ENCODE results near the gene IRX6.
A peak's percentile ranks its signal among the peaks of the same experiment; 100 is the strongest.

IRX6 gene

GRCh38 chr16:55370762-55371482, 46.9 kb downstream of the IRX6 start:
- no CpG with 5 or more reads among the region's 26 CpGs for WGBS (ENCODE audit: extremely low coverage, insufficient coverage, insufficient read length)
- Histone ChIP-seq H3K79me2 (ENCODE audit: control insufficient read depth, insufficient read depth, low read length, poor library complexity) (no peaks in the 10 kb centered on the region), H2BK5ac (ENCODE audit: low read depth, low read length, poor library complexity) (no peak overlapping the region), H3K4me2 (ENCODE audit: low read length) (no peak overlapping the region), H4K8ac (ENCODE audit: low read depth, low read length) (peak overlapping the region; percentile 50), H3K14ac (ENCODE audit: low read length) (no peak overlapping the region), H2BK12ac (ENCODE audit: low read length) (no peak overlapping the region), H3K27me3 (ENCODE audit: insufficient read depth, low read length) (no peaks in the 10 kb centered on the region), H3K18ac (ENCODE audit: low read length) (no peak overlapping the region), H3K9ac (ENCODE audit: low read length) (no peak overlapping the region), H3K4ac (ENCODE audit: low read depth, low read length) (no peak overlapping the region), H4K91ac (ENCODE audit: low read depth, low read length) (no peak overlapping the region), H2AK5ac (ENCODE audit: low read length) (no peak overlapping the region), H2AFZ (ENCODE audit: insufficient read depth, low read length, poor library complexity) (no peak overlapping the region), H3K9me3 (ENCODE audit: insufficient read depth, low read depth, low read length) (no peaks in the 10 kb centered on the region), H3K27ac (ENCODE audit: low read depth, low read length) (no peak overlapping the region), H3K36me3 (ENCODE audit: control insufficient read depth in 1 of 2, insufficient read depth in 2 of 2, low read length in 2 of 2) (no peaks in the 10 kb centered on the region), H2BK120ac (ENCODE audit: insufficient read depth, low read length, poor library complexity) (no peak overlapping the region), H3K4me1 (ENCODE audit: control insufficient read depth in 1 of 2, insufficient read depth in 2 of 2, low read length in 2 of 2) (peaks cover 4 to 6% of the 10 kb centered on the region in 2 experiments), H3K4me3 (ENCODE audit: low read depth, low read length) (no peak overlapping the region), H3K79me1 (ENCODE audit: low read length) (peaks cover 4% of the 10 kb centered on the region), H4K12ac (ENCODE audit: low read depth, low read length) (no peak overlapping the region), H3K23ac (ENCODE audit: low read length) (no peak overlapping the region)
- peak in 1 of 2 donors; percentile 12 for DNase-seq

- Histone ChIP-seq H3K4me2 (ENCODE audit: low read length) (no peak overlapping the region), H4K12ac (ENCODE audit: low read depth, low read length) (no peak overlapping the region), H2AK5ac (ENCODE audit: low read length) (no peak overlapping the region), H3K4me3 (ENCODE audit: low read depth, low read length) (no peak overlapping the region), H3K36me3 (ENCODE audit: control insufficient read depth in 1 of 2, insufficient read depth in 2 of 2, low read length in 2 of 2) (no peaks in the 10 kb centered on the region), H3K14ac (ENCODE audit: low read length) (no peak overlapping the region), H2BK12ac (ENCODE audit: low read length) (peak overlapping the region; percentile 31), H3K79me1 (ENCODE audit: low read length) (peaks cover 4% of the 10 kb centered on the region), H3K23ac (ENCODE audit: low read length) (no peak overlapping the region), H2BK120ac (ENCODE audit: insufficient read depth, low read length, poor library complexity) (peak overlapping the region; percentile 37), H3K27ac (ENCODE audit: low read depth, low read length) (peak overlapping the region; percentile 67), H3K9ac (ENCODE audit: low read length) (no peak overlapping the region), H3K79me2 (ENCODE audit: control insufficient read depth, insufficient read depth, low read length, poor library complexity) (no peaks in the 10 kb centered on the region), H3K18ac (ENCODE audit: low read length) (no peak overlapping the region), H3K4me1 (ENCODE audit: control insufficient read depth in 1 of 2, insufficient read depth in 2 of 2, low read length in 2 of 2) (peaks cover 4 to 6% of the 10 kb centered on the region in 2 experiments), H2BK5ac (ENCODE audit: low read depth, low read length, poor library complexity) (peak overlapping the region; percentile 66), H2AFZ (ENCODE audit: insufficient read depth, low read length, poor library complexity) (no peak overlapping the region), H3K9me3 (ENCODE audit: insufficient read depth, low read depth, low read length) (peaks cover 4% of the 10 kb centered on the region), H4K91ac (ENCODE audit: low read depth, low read length) (peak overlapping the region; percentile 76), H3K4ac (ENCODE audit: low read depth, low read length) (no peak overlapping the region), H3K27me3 (ENCODE audit: insufficient read depth, low read length) (no peaks in the 10 kb centered on the region), H4K8ac (ENCODE audit: low read depth, low read length) (no peak overlapping the region)
- WGBS (ENCODE audit: extremely low coverage, insufficient coverage, insufficient read length) = no CpG with 5 or more reads among the region's 12 CpGs
- DNase-seq = no peak
Measured at GRCh38 chr16:55372792-55373488, 48.9 kb downstream of the IRX6 start.

GRCh38 chr16:55373489-55373832, 49.5 kb downstream of the IRX6 start:
- peak overlapping the region; percentile 29 for H2BK12ac ChIP-seq (ENCODE audit: low read length)
- H2AFZ ChIP-seq (ENCODE audit: insufficient read depth, low read length, poor library complexity) = no peak overlapping the region
- no peak overlapping the region for H3K4me3 ChIP-seq (ENCODE audit: low read depth, low read length)
- no peak overlapping the region for H3K18ac ChIP-seq (ENCODE audit: low read length)
- H3K27ac ChIP-seq (ENCODE audit: low read depth, low read length) = peak overlapping the region; percentile 16
- no peak overlapping the region for H3K4me2 ChIP-seq (ENCODE audit: low read length)
- H4K12ac ChIP-seq (ENCODE audit: low read depth, low read length) = no peak overlapping the region
- no peak overlapping the region for H3K23ac ChIP-seq (ENCODE audit: low read length)
- peak overlapping the region; percentile 2 for H3K14ac ChIP-seq (ENCODE audit: low read length)
- peaks cover 4% of the 10 kb centered on the region for H3K9me3 ChIP-seq (ENCODE audit: insufficient read depth, low read depth, low read length)
- no peak overlapping the region for H2AK5ac ChIP-seq (ENCODE audit: low read length)
- no peak overlapping the region for H4K8ac ChIP-seq (ENCODE audit: low read depth, low read length)
- H2BK120ac ChIP-seq (ENCODE audit: insufficient read depth, low read length, poor library complexity) = no peak overlapping the region
- peaks cover 4% of the 10 kb centered on the region for H3K79me1 ChIP-seq (ENCODE audit: low read length)
- no peak for DNase-seq
- no peaks in the 10 kb centered on the region for H3K36me3 ChIP-seq (ENCODE audit: control insufficient read depth in 1 of 2, insufficient read depth in 2 of 2, low read length in 2 of 2)
- no peak overlapping the region for H3K4ac ChIP-seq (ENCODE audit: low read depth, low read length)
- H3K27me3 ChIP-seq (ENCODE audit: insufficient read depth, low read length) = no peaks in the 10 kb centered on the region
- H3K9ac ChIP-seq (ENCODE audit: low read length) = no peak overlapping the region
- peak overlapping the region; percentile 83 for H4K91ac ChIP-seq (ENCODE audit: low read depth, low read length)
- no peaks in the 10 kb centered on the region for H3K79me2 ChIP-seq (ENCODE audit: control insufficient read depth, insufficient read depth, low read length, poor library complexity)
- H2BK5ac ChIP-seq (ENCODE audit: low read depth, low read length, poor library complexity) = no peak overlapping the region
- peaks cover 4 to 6% of the 10 kb centered on the region in 2 experiments for H3K4me1 ChIP-seq (ENCODE audit: control insufficient read depth in 1 of 2, insufficient read depth in 2 of 2, low read length in 2 of 2)

- H3K4ac ChIP-seq (ENCODE audit: low read depth, low read length) = no peak overlapping the region
- peaks cover 4% of the 10 kb centered on the region for H3K79me1 ChIP-seq (ENCODE audit: low read length)
- H3K79me2 ChIP-seq (ENCODE audit: control insufficient read depth, insufficient read depth, low read length, poor library complexity) = no peaks in the 10 kb centered on the region
- no peak overlapping the region for H3K4me2 ChIP-seq (ENCODE audit: low read length)
- WGBS (ENCODE audit: extremely low coverage, insufficient coverage, insufficient read length) = no CpG with 5 or more reads among the region's 3 CpGs
- peaks cover 4% of the 10 kb centered on the region for H3K9me3 ChIP-seq (ENCODE audit: insufficient read depth, low read depth, low read length)
- H2BK5ac ChIP-seq (ENCODE audit: low read depth, low read length, poor library complexity) = peak overlapping the region; percentile 14
- no peak overlapping the region for H3K9ac ChIP-seq (ENCODE audit: low read length)
- H3K23ac ChIP-seq (ENCODE audit: low read length) = no peak overlapping the region
- no peak overlapping the region for H2BK120ac ChIP-seq (ENCODE audit: insufficient read depth, low read length, poor library complexity)
- H3K4me3 ChIP-seq (ENCODE audit: low read depth, low read length) = no peak overlapping the region
- H3K36me3 ChIP-seq (ENCODE audit: control insufficient read depth in 1 of 2, insufficient read depth in 2 of 2, low read length in 2 of 2) = no peaks in the 10 kb centered on the region
- H3K4me1 ChIP-seq (ENCODE audit: control insufficient read depth in 1 of 2, insufficient read depth in 2 of 2, low read length in 2 of 2) = peaks cover 4 to 6% of the 10 kb centered on the region in 2 experiments
- no peak for DNase-seq
- no peak overlapping the region for H4K12ac ChIP-seq (ENCODE audit: low read depth, low read length)
- no peak overlapping the region for H2AK5ac ChIP-seq (ENCODE audit: low read length)
- peak overlapping the region; percentile 17 for H2BK12ac ChIP-seq (ENCODE audit: low read length)
- H4K91ac ChIP-seq (ENCODE audit: low read depth, low read length) = no peak overlapping the region
- no peak overlapping the region for H4K8ac ChIP-seq (ENCODE audit: low read depth, low read length)
- H2AFZ ChIP-seq (ENCODE audit: insufficient read depth, low read length, poor library complexity) = no peak overlapping the region
- no peak overlapping the region for H3K27ac ChIP-seq (ENCODE audit: low read depth, low read length)
- H3K27me3 ChIP-seq (ENCODE audit: insufficient read depth, low read length) = no peaks in the 10 kb centered on the region
- no peak overlapping the region for H3K14ac ChIP-seq (ENCODE audit: low read length)
- H3K18ac ChIP-seq (ENCODE audit: low read length) = no peak overlapping the region
Measured at GRCh38 chr16:55376045-55376444, 52.0 kb downstream of the IRX6 start.
